Measurements from ENCODE around the gene XRCC6.

- TF ChIP-seq REST (IDR thresholded peaks at IDR 0.05; ENCODE audit: insufficient read depth in 1 of 2, low read depth in 2 of 2, low read length in 2 of 2) = no peak
- TF ChIP-seq SIN3A (IDR thresholded peaks at IDR 0.05; ENCODE audit: borderline replicate concordance, insufficient read depth, low read length) = no peak
Measured at GRCh38 chr22:41619979-41620588, 1.0 kb upstream of the XRCC6 start.

All from PFSK-1 (cell line).